ENCODE measurements around the gene MYZAP.

DNA sequence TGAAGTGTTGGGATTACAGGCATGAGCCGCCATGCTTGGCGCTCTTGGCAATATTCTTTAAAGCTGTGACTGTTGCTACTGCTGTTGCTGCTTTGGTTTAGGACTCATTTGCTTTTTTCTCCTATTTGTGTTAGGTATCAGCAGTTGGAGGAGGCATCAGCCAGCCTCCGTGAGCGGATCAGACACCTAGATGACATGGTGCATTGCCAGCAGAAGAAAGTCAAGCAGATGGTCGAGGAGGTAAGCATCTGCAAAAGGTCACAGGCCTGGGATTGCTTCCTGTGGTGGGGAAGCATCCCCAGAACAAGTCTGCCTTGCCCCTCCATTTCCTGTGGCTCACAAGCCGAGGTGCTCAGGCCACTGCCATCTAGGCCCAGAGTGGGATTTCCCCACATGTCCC lies 47.6 kb downstream of the MYZAP start:
- TF ChIP-seq POLR2A (IDR thresholded peaks at IDR 0.05) = no peak
- TF ChIP-seq, protein P1, sequence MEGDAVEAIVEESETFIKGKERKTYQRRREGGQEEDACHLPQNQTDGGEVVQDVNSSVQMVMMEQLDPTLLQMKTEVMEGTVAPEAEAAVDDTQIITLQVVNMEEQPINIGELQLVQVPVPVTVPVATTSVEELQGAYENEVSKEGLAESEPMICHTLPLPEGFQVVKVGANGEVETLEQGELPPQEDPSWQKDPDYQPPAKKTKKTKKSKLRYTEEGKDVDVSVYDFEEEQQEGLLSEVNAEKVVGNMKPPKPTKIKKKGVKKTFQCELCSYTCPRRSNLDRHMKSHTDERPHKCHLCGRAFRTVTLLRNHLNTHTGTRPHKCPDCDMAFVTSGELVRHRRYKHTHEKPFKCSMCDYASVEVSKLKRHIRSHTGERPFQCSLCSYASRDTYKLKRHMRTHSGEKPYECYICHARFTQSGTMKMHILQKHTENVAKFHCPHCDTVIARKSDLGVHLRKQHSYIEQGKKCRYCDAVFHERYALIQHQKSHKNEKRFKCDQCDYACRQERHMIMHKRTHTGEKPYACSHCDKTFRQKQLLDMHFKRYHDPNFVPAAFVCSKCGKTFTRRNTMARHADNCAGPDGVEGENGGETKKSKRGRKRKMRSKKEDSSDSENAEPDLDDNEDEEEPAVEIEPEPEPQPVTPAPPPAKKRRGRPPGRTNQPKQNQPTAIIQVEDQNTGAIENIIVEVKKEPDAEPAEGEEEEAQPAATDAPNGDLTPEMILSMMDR (IDR thresholded peaks at IDR 0.05) = no peak

Data from heart left ventricle (tissue), 13 donors.